GM06990 (cell line): ENCODE results near the gene KCNJ10.

Experiments used
- DNase-seq: peaks from one replicate; pipeline ENCODE4 v3.0.0-alpha.2; 2011; ENCODE audit not compliant: insufficient read length; ENCODE audit errors: extremely low read depth
- H3K27me3 ChIP-seq: replicated peaks from 2 replicates; pipeline ENCODE4 v1.6.0; 2011; ENCODE audit warnings: low read length; ENCODE audit not compliant: control insufficient read depth, insufficient read depth
- H3K36me3 ChIP-seq: 2 replicates; pipeline ENCODE4 v1.5.1; 2011; ENCODE audit warnings: low read length; ENCODE audit not compliant: control insufficient read depth, insufficient read depth
- H3K4me3 ChIP-seq: replicated peaks from 2 replicates; pipeline ENCODE4 v1.5.1; 2011; ENCODE audit warnings: low read depth, mild to moderate bottlenecking, control low read depth, low read length
- CTCF ChIP-seq: IDR thresholded peaks from 2 replicates; pipeline ENCODE4 v1.5.1; 2011; ENCODE audit warnings: low read length, control low read depth, mild to moderate bottlenecking, inconsistent platforms; ENCODE audit not compliant: insufficient read depth, poor library complexity, severe bottlenecking

Gene KCNJ10

DNA sequence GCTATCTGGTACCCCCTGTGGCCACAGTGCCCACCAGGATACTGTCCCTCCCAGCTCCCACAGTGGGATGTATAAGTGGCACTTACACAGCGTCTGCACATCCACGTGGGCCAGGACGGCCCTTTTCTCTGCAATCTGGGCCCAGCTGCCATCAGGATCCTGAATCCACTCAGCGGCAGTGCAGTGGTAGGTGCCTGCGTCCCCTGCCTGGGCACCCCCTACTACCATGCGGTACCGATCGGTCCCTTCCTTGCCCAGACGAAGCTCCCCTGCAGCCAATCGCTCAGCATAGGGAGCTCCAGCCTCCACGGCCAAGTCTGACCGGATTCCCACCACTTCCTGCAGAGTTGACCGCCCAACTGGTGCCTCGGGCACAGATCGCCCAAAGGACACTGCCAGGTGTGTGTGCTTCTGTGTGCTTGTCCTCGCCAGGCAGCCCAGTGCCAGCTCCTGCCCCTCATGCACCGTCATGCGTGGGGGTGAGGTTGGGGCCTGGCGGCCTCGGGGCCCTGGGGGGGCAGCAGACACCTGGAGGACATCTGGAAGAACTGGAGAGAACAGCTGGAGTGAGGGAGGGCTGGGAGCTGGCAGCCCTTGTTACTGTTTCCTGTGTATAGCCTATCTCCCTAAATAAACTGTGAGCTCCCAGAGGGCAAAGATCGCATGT lies 23.8 kb upstream of the KCNJ10 start:
- TF ChIP-seq CTCF: no peak
- Histone ChIP-seq H3K4me3 (no peak overlapping the region), H3K27me3 (no peaks in the 10 kb centered on the region), H3K36me3 (peaks cover 14% of the 10 kb centered on the region)
- DNase-seq: no peak

GRCh38 chr1:160093069-160093395 lies 23.1 kb upstream of the KCNJ10 start:
- DNase-seq: no peak
- TF ChIP-seq CTCF: no peak
- Histone ChIP-seq H3K36me3 (peaks cover 14% of the 10 kb centered on the region), H3K4me3 (no peak overlapping the region), H3K27me3 (no peaks in the 10 kb centered on the region)

- DNase-seq: no peak
- Histone ChIP-seq H3K27me3 (no peaks in the 10 kb centered on the region), H3K4me3 (no peak overlapping the region), H3K36me3 (peaks cover 14% of the 10 kb centered on the region)
- TF ChIP-seq CTCF: no peak
Observed at GRCh38 chr1:160092366-160093068, 22.6 kb upstream of the KCNJ10 start.

- TF ChIP-seq CTCF: no peak
- no peak for DNase-seq
- H3K36me3 ChIP-seq: peaks cover 14% of the 10 kb centered on the region
- no peaks in the 10 kb centered on the region for H3K27me3 ChIP-seq
- H3K4me3 ChIP-seq: no peak overlapping the region
Observed at GRCh38 chr1:160091666-160092223, 21.8 kb upstream of the KCNJ10 start.

DNA sequence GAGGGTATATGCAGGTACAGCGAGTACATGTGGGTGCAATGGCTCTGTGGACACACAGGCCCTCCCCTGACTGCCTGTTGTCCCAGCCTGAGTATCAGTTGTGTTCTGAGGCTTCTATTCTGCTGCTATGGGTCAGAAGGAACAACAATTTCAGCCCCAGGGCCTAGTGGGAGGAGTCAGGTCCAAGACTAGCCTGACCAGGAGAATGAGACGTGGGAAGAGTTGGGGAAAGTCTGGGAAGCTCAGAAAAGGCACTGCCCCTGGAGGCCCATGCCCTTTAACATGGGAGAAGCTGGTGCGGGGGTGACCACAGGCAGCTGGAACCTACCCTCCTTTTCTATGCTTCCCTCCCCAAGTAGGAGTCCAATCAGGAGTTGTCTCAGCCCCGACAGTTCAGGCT lies 20.8 kb upstream of the KCNJ10 start:
- no peak overlapping the region for H3K4me3 ChIP-seq
- no peak for TF ChIP-seq CTCF

GRCh38 chr1:160089883-160090282 lies 19.9 kb upstream of the KCNJ10 start:
- Histone ChIP-seq H3K4me3 (no peak overlapping the region), H3K36me3 (peaks cover 11% of the 10 kb centered on the region), H3K27me3 (no peaks in the 10 kb centered on the region)
- no peak for TF ChIP-seq CTCF
- DNase-seq: no peak

More for the DNA sequence above, 20.8 kb upstream of the KCNJ10 start:
- Histone ChIP-seq H3K36me3 (peaks cover 14% of the 10 kb centered on the region), H3K27me3 (no peaks in the 10 kb centered on the region)
- DNase-seq: no peak
